Mesendoderm (in vitro differentiated cells): ENCODE data around the gene NUP35.
"Not testable (repeated sequence)": the region's sequence is repeated elsewhere in the genome, so short reads cannot be mapped to it uniquely, and the experiment has no call there.

ENCODE experiments used
- DNase-seq: peaks from one replicate; pipeline ENCODE4 v3.0.0; 2013
- H2AK5ac ChIP-seq: 2 replicates; pipeline ENCODE4 v1.6.1; 2013; ENCODE audit warnings: low read length, inconsistent platforms
- H2BK120ac ChIP-seq: 2 replicates; pipeline ENCODE4 v1.6.1; 2013; ENCODE audit warnings: low read depth, mild to moderate bottlenecking, low read length, moderate library complexity, mixed read lengths
- H2BK15ac ChIP-seq: replicated peaks from 2 replicates; pipeline ENCODE4 v1.6.1; 2013; ENCODE audit warnings: low read depth, mild to moderate bottlenecking, moderate library complexity
- H2BK5ac ChIP-seq: 2 replicates; pipeline ENCODE4 v1.6.1; 2013; ENCODE audit warnings: low read length, inconsistent platforms
- H3K18ac ChIP-seq: 2 replicates; pipeline ENCODE4 v1.6.1; 2013; ENCODE audit warnings: mild to moderate bottlenecking, low read length, mixed read lengths
- H3K23ac ChIP-seq: one replicate; pipeline ENCODE4 v1.6.1; 2013; ENCODE audit warnings: low read length
- H3K27ac ChIP-seq: 2 replicates; pipeline ENCODE4 v1.5.1; 2013; ENCODE audit warnings: low read depth, mild to moderate bottlenecking, inconsistent platforms, low read length, moderate library complexity
- H3K27me3 ChIP-seq: 2 replicates; pipeline ENCODE4 v1.6.1; 2013; ENCODE audit warnings: low read length, control low read depth, mild to moderate bottlenecking, inconsistent platforms; ENCODE audit not compliant: insufficient read depth, poor library complexity
- H3K36me3 ChIP-seq: 2 replicates; pipeline ENCODE4 v1.6.1; 2013; ENCODE audit warnings: low read length, inconsistent platforms; ENCODE audit not compliant: control insufficient read depth, insufficient read depth
- H3K4ac ChIP-seq: one replicate; pipeline ENCODE4 v1.6.1; 2013; ENCODE audit warnings: low read depth, mild to moderate bottlenecking, low read length, moderate library complexity
- H3K4me1 ChIP-seq: 2 replicates; pipeline ENCODE4 v1.6.1; 2013; ENCODE audit warnings: low read depth, low read length, inconsistent platforms; ENCODE audit not compliant: control insufficient read depth
- H3K4me2 ChIP-seq: 2 replicates; pipeline ENCODE4 v1.6.1; 2013; ENCODE audit warnings: low read length
- H3K4me3 ChIP-seq: 2 replicates; pipeline ENCODE4 v1.5.1; 2013; ENCODE audit warnings: mild to moderate bottlenecking, low read length
- H3K56ac ChIP-seq: one replicate; pipeline ENCODE4 v1.6.1; 2013; ENCODE audit warnings: low read length
- H3K79me1 ChIP-seq: 2 replicates; pipeline ENCODE4 v1.6.1; 2013; ENCODE audit warnings: low read length, inconsistent platforms
- H3K79me2 ChIP-seq: 2 replicates; pipeline ENCODE4 v1.6.1; 2013; ENCODE audit warnings: mild to moderate bottlenecking, low read length; ENCODE audit not compliant: control insufficient read depth, insufficient read depth
- H3K9ac ChIP-seq: 2 replicates; pipeline ENCODE4 v1.6.1; 2013; ENCODE audit warnings: low read length, inconsistent platforms
- H4K5ac ChIP-seq: one replicate; pipeline ENCODE4 v1.6.1; 2013; ENCODE audit warnings: low read length
- H4K8ac ChIP-seq: one replicate; pipeline ENCODE4 v1.6.1; 2013; ENCODE audit warnings: low read depth, mild to moderate bottlenecking, control low read depth, low read length, moderate library complexity
- WGBS: extraction: QIAGEN DNeasy Blood & Tissue Kit; methylation state at CpG from one replicate; pipeline ENCODE4 v1.1.7; 2013; ENCODE audit warnings: low lambda C conversion rate, missing lambda C conversion rate; ENCODE audit not compliant: insufficient coverage; ENCODE audit errors: extremely low coverage; 5-methylcytosine and 5-hydroxymethylcytosine counted together

The NUP35 gene

DNA sequence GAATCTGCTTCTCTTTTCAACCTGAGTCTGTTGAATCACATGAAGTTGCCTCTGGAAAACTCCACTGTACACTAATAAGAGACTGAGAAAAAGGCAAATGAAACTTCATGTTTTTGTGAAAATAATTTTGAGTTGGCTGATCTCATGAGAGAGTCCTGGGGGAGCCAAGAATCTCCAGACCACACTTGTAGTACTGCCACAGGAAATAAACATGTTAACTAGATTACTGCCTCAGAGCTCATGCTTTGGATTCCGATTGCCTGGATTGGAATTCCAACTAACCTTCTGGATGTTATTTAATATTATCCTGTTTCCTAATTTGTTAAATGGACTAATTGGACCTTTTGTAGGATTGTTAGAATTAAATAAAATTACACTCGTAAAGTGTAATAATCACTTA is 25.2 kb downstream of the NUP35 start:
- Histone ChIP-seq H4K5ac (no peak overlapping the region), H3K4me3 (no peak overlapping the region), H3K23ac (no peak overlapping the region), H2BK120ac (no peak overlapping the region), H3K4ac (no peak overlapping the region), H3K4me1 (no peaks in the 10 kb centered on the region), H3K27me3 (no peaks in the 10 kb centered on the region), H3K27ac (no peak overlapping the region), H2BK15ac (no peak overlapping the region), H3K79me1 (peaks cover 3% of the 10 kb centered on the region), H3K18ac (no peak overlapping the region), H3K79me2 (peaks cover 15% of the 10 kb centered on the region), H2BK5ac (no peak overlapping the region), H2AK5ac (no peak overlapping the region), H3K4me2 (no peak overlapping the region), H3K36me3 (no peaks in the 10 kb centered on the region), H4K8ac (no peak overlapping the region), H3K9ac (no peak overlapping the region), H3K56ac (no peak overlapping the region)
- WGBS: no CpG with 5 or more reads among the region's 2 CpGs
- peak; percentile 84 for DNase-seq

DNA sequence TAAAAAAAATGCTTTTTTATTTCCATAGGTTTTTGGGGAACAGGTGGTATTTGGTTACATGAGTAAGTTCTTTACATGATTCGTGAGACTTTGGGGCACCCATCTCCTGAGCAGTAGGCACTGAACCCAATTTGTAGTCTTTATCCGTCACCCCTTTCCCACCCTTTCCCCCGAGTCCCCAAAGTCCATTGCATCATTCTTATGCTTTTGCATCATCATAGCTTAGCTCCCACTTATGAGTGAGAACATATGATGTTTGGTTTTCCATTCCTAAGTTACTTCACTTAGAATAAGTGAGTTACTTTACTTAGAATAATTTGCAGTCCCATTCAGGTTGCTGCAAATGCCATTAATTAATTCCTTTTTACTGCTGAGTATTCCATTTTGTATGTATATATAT is 28.0 kb downstream of the NUP35 start:
- H3K27me3 ChIP-seq, H3K36me3 ChIP-seq, H3K4me3 ChIP-seq, H3K56ac ChIP-seq, DNase-seq, H4K8ac ChIP-seq, H2BK5ac ChIP-seq, H3K9ac ChIP-seq, H3K79me1 ChIP-seq, H3K27ac ChIP-seq, H2BK120ac ChIP-seq, H4K5ac ChIP-seq, H3K4me1 ChIP-seq, H3K4me2 ChIP-seq, H2AK5ac ChIP-seq, H3K4ac ChIP-seq, H2BK15ac ChIP-seq, H3K79me2 ChIP-seq, H3K18ac ChIP-seq, H3K23ac ChIP-seq: not testable (repeated sequence)
- WGBS: no CpG with 5 or more reads among the region's 3 CpGs

DNA sequence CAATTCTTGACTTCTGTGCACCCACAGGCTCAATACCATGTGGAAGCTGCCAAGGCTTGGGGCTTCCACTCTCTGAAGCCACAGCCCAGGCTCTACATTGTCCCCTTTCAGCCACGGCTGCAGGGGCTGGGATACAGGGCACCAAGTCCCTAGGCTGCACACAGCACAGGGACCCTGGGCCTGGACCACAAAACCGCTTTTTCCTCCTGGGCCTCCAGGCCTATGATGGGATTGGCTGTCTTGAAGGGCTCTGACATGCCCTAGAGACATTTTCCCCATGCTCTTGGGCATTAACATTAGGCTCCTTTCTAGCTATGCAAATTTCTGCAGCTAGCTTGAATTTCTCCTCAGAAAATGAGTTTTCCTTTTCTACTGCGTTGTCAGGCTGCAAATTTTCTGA is 29.7 kb downstream of the NUP35 start:
- Histone ChIP-seq H3K4ac (no peak overlapping the region), H2AK5ac (no peak overlapping the region), H3K18ac (no peak overlapping the region), H3K4me2 (no peak overlapping the region), H3K27me3 (no peaks in the 10 kb centered on the region), H3K23ac (no peak overlapping the region), H3K36me3 (no peaks in the 10 kb centered on the region), H4K8ac (no peak overlapping the region), H3K79me1 (peaks cover 3% of the 10 kb centered on the region), H2BK5ac (no peak overlapping the region), H3K27ac (no peak overlapping the region), H3K79me2 (peaks cover 5% of the 10 kb centered on the region), H2BK15ac (no peak overlapping the region), H3K4me1 (no peaks in the 10 kb centered on the region), H3K9ac (no peak overlapping the region), H4K5ac (no peak overlapping the region), H3K56ac (no peak overlapping the region), H2BK120ac (no peak overlapping the region), H3K4me3 (no peak overlapping the region)
- WGBS: no CpG with 5 or more reads among the region's 3 CpGs
- DNase-seq: no peak

DNA sequence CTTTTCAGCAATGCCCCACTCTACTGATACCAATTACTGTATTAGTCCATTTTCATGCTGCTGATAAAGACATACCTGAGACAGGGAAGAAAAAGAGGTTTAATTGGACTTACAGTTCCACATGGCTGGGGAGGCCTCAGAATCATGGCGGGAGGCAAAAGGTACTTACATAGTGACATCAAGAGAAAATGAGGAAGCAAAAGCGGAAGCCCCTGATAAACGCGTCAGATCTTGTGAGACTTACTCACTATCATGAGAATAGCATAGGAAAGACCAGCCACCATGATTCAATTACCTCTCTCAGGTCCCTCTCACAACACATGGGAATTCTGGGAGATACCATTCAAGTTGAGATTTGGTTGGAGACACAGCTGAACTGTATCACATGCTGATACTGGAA is 30.5 kb downstream of the NUP35 start:
- H3K4me1 ChIP-seq, H3K4me2 ChIP-seq, H2AK5ac ChIP-seq, H4K8ac ChIP-seq, H3K36me3 ChIP-seq, H3K23ac ChIP-seq, H3K27ac ChIP-seq, H3K79me1 ChIP-seq, H2BK5ac ChIP-seq, H2BK15ac ChIP-seq, DNase-seq, H3K4me3 ChIP-seq, H3K79me2 ChIP-seq, H3K18ac ChIP-seq, H3K4ac ChIP-seq, H4K5ac ChIP-seq, H3K56ac ChIP-seq, H3K9ac ChIP-seq, H3K27me3 ChIP-seq, H2BK120ac ChIP-seq: not testable (repeated sequence)
- no CpG with 5 or more reads among the region's 4 CpGs for WGBS

DNA sequence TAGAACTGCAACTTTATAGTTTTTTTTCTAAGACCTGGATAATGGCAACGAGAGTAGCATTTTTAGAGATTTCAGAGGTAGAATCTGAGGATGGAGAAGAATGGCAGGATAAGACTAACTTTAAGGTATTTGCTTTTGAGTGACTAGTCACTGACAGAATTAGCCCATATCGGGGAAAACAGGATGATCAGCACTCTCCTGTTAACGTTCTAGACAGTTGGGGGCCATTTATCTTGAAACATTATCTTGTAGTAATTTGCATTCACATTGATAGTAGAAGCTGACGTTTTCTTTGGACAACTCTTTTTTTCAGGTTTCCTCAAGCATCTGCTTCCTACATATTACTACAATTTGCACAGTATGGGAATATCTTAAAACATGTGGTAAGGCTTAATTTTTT is 32.9 kb downstream of the NUP35 start:
- no CpG with 5 or more reads among the region's 4 CpGs for WGBS
- Histone ChIP-seq H3K79me2 (no peaks in the 10 kb centered on the region), H3K9ac (no peak overlapping the region), H3K27ac (no peak overlapping the region), H4K5ac (no peak overlapping the region), H2BK15ac (no peak overlapping the region), H3K23ac (no peak overlapping the region), H3K27me3 (no peaks in the 10 kb centered on the region), H3K4me1 (no peaks in the 10 kb centered on the region), H3K4me3 (no peak overlapping the region), H3K18ac (no peak overlapping the region), H2BK5ac (no peak overlapping the region), H3K79me1 (no peaks in the 10 kb centered on the region), H4K8ac (no peak overlapping the region), H3K4me2 (no peak overlapping the region), H3K4ac (no peak overlapping the region), H2AK5ac (no peak overlapping the region), H3K56ac (no peak overlapping the region), H3K36me3 (no peaks in the 10 kb centered on the region), H2BK120ac (no peak overlapping the region)
- peak; percentile 86 for DNase-seq

DNA sequence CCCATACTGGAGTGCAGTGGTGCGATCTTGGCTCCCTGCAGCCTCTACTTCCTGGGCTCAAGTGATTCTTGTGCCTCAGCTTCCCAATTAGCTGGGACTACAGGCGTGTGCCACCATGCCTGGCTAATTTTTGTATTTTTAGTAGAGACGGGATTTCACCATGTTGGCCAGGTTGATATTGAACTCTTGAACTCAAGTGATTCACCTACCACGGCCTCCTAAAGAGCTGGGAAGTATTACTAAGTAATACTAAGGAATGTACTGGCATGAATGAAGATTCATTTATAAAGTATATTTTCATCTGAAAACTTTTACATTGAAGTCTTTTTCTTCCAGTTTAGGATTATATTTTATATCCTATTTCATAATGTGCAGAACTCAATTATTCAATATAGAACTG is 38.1 kb downstream of the NUP35 start:
- Histone ChIP-seq H3K18ac (no peak overlapping the region), H2AK5ac (no peak overlapping the region), H2BK120ac (no peak overlapping the region), H3K36me3 (peaks cover 3% of the 10 kb centered on the region), H3K27ac (no peak overlapping the region), H3K4me2 (no peak overlapping the region), H3K4me1 (no peaks in the 10 kb centered on the region), H2BK15ac (no peak overlapping the region), H3K4ac (no peak overlapping the region), H3K9ac (no peak overlapping the region), H3K27me3 (no peaks in the 10 kb centered on the region), H3K79me1 (peaks cover 3% of the 10 kb centered on the region), H2BK5ac (no peak overlapping the region), H3K23ac (no peak overlapping the region), H3K79me2 (peaks cover 3% of the 10 kb centered on the region), H4K8ac (no peak overlapping the region), H4K5ac (no peak overlapping the region), H3K56ac (no peak overlapping the region), H3K4me3 (no peak overlapping the region)
- WGBS: no CpG with 5 or more reads among the region's 4 CpGs
- no peak for DNase-seq
